ENCODE data around the gene COL19A1.

The COL19A1 gene

GRCh38 chr6:70135219-70136160 lies 269.1 kb downstream of the COL19A1 start:
- DNase-seq = no peak

- DNase-seq = no peak
These were observed 270.6 kb downstream of the COL19A1 start for GRCh38 chr6:70136996-70137395.

GRCh38 chr6:70140496-70140895 lies 274.1 kb downstream of the COL19A1 start:
- no peak for DNase-seq

- DNase-seq = no peak
These were observed 275.7 kb downstream of the COL19A1 start for GRCh38 chr6:70142034-70142433.

GRCh38 chr6:70145178-70145577 lies 278.8 kb downstream of the COL19A1 start:
- no peak for DNase-seq

GRCh38 chr6:70149209-70149788 lies 282.9 kb downstream of the COL19A1 start:
- no peak for DNase-seq

- DNase-seq = peak; percentile 77 to 92
These were observed 284.2 kb downstream of the COL19A1 start for GRCh38 chr6:70150521-70150920.

GRCh38 chr6:70151616-70152015 lies 285.3 kb downstream of the COL19A1 start:
- DNase-seq = peak; percentile 68 to 84

GRCh38 chr6:70152786-70153185 lies 286.4 kb downstream of the COL19A1 start:
- DNase-seq = no peak

GRCh38 chr6:70157086-70157485 lies 290.7 kb downstream of the COL19A1 start:
- no peak for DNase-seq

- no peak for DNase-seq
These were observed 293.9 kb downstream of the COL19A1 start for GRCh38 chr6:70160276-70160675.

- peak; percentile 14 to 70 for DNase-seq
These were observed 296.6 kb downstream of the COL19A1 start for GRCh38 chr6:70162972-70163371.

GRCh38 chr6:70163795-70164194 lies 297.4 kb downstream of the COL19A1 start:
- no peak for DNase-seq

- no peak for DNase-seq
These were observed 298.2 kb downstream of the COL19A1 start for GRCh38 chr6:70164556-70164955.

GRCh38 chr6:70166088-70166958 lies 300.0 kb downstream of the COL19A1 start:
- peak; percentile 30 to 69 for DNase-seq

- DNase-seq = no peak
These were observed 302.5 kb downstream of the COL19A1 start for GRCh38 chr6:70168681-70169377.

- DNase-seq = no peak
These were observed 304.9 kb downstream of the COL19A1 start for GRCh38 chr6:70171236-70171635.

- DNase-seq = no peak
These were observed 305.9 kb downstream of the COL19A1 start for GRCh38 chr6:70172252-70172651.

- DNase-seq = no peak
These were observed 309.4 kb downstream of the COL19A1 start for GRCh38 chr6:70175770-70176169.

GRCh38 chr6:70176842-70177550 lies 310.6 kb downstream of the COL19A1 start:
- peak in 1 of 2 experiments; percentile 58 for DNase-seq

GRCh38 chr6:70180183-70180900 lies 314.0 kb downstream of the COL19A1 start:
- DNase-seq = no peak

All from NCI-H524 (cell line).